WTC11 (cell line): ENCODE data around the gene LIX1L. TPM values are rescaled to one million over a fixed set of nuclear protein-coding genes. Genes with fewer than 3 reads are reported as not detected.
A peak's percentile ranks its signal among the peaks of the same experiment; 100 is the strongest.

Source experiments
- ATAC-seq: fragments of 200-7000 bp; cut with Tn5 transposase; 2 replicates; pipeline ENCODE4 v1.10.0; 2021; ENCODE audit warnings: mild to moderate bottlenecking, moderate library complexity
- CTCF ChIA-PET: fragments of 300-600 bp; sonication (Branson Sonifier 250); formaldehyde crosslinking; loops from one replicate; lab custom pipeline; 2021; ENCODE audit warnings: antibody characterized with exemption; lab: Charles Lee
- POLR2A ChIA-PET: fragments of 350-600 bp; sonication (Branson Sonifier 250); formaldehyde crosslinking; loops from one replicate; lab custom pipeline; 2021; ENCODE audit warnings: antibody characterized with exemption; lab: Charles Lee
- DNase-seq: peaks from one replicate; pipeline ENCODE4 v3.0.0; 2021; ENCODE audit warnings: low spot score
- H3K27ac Mint-ChIP-seq: 2 replicates; pipeline ENCODE4 v1.8.0; 2021; ENCODE audit warnings: mixed read lengths
- H3K27me3 Mint-ChIP-seq: 2 replicates; pipeline ENCODE4 v1.8.0; 2021; ENCODE audit warnings: low read depth, mild to moderate bottlenecking, moderate library complexity, mixed read lengths
- H3K36me3 Mint-ChIP-seq: 2 replicates; pipeline ENCODE4 v1.8.0; 2021; ENCODE audit warnings: mixed read lengths
- H3K4me1 Mint-ChIP-seq: 2 replicates; pipeline ENCODE4 v1.8.0; 2022; ENCODE audit warnings: mixed read lengths
- H3K4me3 Mint-ChIP-seq: 2 replicates; pipeline ENCODE4 v1.8.0; 2021; ENCODE audit warnings: mild to moderate bottlenecking, moderate library complexity, mixed read lengths
- H3K9me3 Mint-ChIP-seq: 2 replicates; pipeline ENCODE4 v1.8.0; 2021; ENCODE audit warnings: mixed read lengths
- AR ChIP-seq: fragments of 250-450 bp; sonication (Bioruptor Pico); IDR thresholded peaks from 2 replicates; pipeline ENCODE4 v1.9.0; 2021; ENCODE audit warnings: mild to moderate bottlenecking
- ARID4B ChIP-seq: sonication (generic); formaldehyde crosslinking; IDR thresholded peaks from 2 replicates; pipeline ENCODE4 v1.8.0; 2023; ENCODE audit warnings: missing genetic modification reagents, mild to moderate bottlenecking, borderline replicate concordance
- ATF1 ChIP-seq: sonication (generic); formaldehyde crosslinking; IDR thresholded peaks from 2 replicates; pipeline ENCODE4 v1.8.1; 2023; ENCODE audit warnings: mild to moderate bottlenecking, moderate library complexity, missing genetic modification reagents
- ATF2 ChIP-seq: sonication (generic); formaldehyde crosslinking; IDR thresholded peaks from 2 replicates; pipeline ENCODE4 v1.8.1; 2022; ENCODE audit warnings: low read depth, missing genetic modification reagents, borderline replicate concordance
- E2F1 ChIP-seq: sonication (generic); formaldehyde crosslinking; IDR thresholded peaks from 2 replicates; pipeline ENCODE4 v1.8.0; 2022; ENCODE audit warnings: mild to moderate bottlenecking, missing genetic modification reagents
- EMX1 ChIP-seq: fragments of 250-450 bp; sonication (Bioruptor Pico); IDR thresholded peaks from 2 replicates; pipeline ENCODE4 v1.8.0; 2021; ENCODE audit warnings: mild to moderate bottlenecking
- FOXJ3 ChIP-seq: sonication (generic); formaldehyde crosslinking; IDR thresholded peaks from 2 replicates; pipeline ENCODE4 v1.9.0; 2021; ENCODE audit warnings: missing genetic modification reagents, mild to moderate bottlenecking, borderline replicate concordance
- FOXP4 ChIP-seq: sonication (generic); formaldehyde crosslinking; IDR thresholded peaks from 2 replicates; pipeline ENCODE4 v1.8.0; 2022; ENCODE audit warnings: mild to moderate bottlenecking, missing genetic modification reagents
- JAZF1 ChIP-seq: fragments of 250-450 bp; sonication (Bioruptor Pico); IDR thresholded peaks from 2 replicates; pipeline ENCODE4 v1.9.0; 2021; ENCODE audit warnings: moderate library complexity, mild to moderate bottlenecking, inconsistent platforms
- MLX ChIP-seq: sonication (generic); formaldehyde crosslinking; IDR thresholded peaks from 2 replicates; pipeline ENCODE4 v1.8.1; 2023; ENCODE audit warnings: mild to moderate bottlenecking, missing genetic modification reagents, moderate library complexity
- MYBL2 ChIP-seq: sonication (generic); formaldehyde crosslinking; IDR thresholded peaks from 2 replicates; pipeline ENCODE4 v1.8.1; 2023; ENCODE audit warnings: mild to moderate bottlenecking, moderate library complexity, missing genetic modification reagents
- NR1H2 ChIP-seq: sonication (generic); formaldehyde crosslinking; IDR thresholded peaks from 2 replicates; pipeline ENCODE4 v1.9.0; 2021; ENCODE audit warnings: mild to moderate bottlenecking, moderate library complexity, missing genetic modification reagents
- PRRX2 ChIP-seq: fragments of 250-450 bp; sonication (Bioruptor Pico); IDR thresholded peaks from 2 replicates; pipeline ENCODE4 v1.8.0; 2021; ENCODE audit warnings: mild to moderate bottlenecking
- RELA ChIP-seq: sonication (generic); formaldehyde crosslinking; IDR thresholded peaks from 2 replicates; pipeline ENCODE4 v1.8.1; 2022; ENCODE audit warnings: missing genetic modification reagents, mild to moderate bottlenecking, borderline replicate concordance
- RORB ChIP-seq: fragments of 250-450 bp; sonication (Bioruptor Pico); IDR thresholded peaks from 2 replicates; pipeline ENCODE4 v1.9.0; 2021; ENCODE audit warnings: mild to moderate bottlenecking
- SMAD4 ChIP-seq: sonication (generic); formaldehyde crosslinking; IDR thresholded peaks from 2 replicates; pipeline ENCODE4 v1.8.0; 2022; ENCODE audit warnings: mild to moderate bottlenecking, missing genetic modification reagents
- TCF7 ChIP-seq: sonication (generic); formaldehyde crosslinking; IDR thresholded peaks from 2 replicates; pipeline ENCODE4 v1.8.0; 2022; ENCODE audit warnings: mild to moderate bottlenecking, low read depth, missing genetic modification reagents, moderate library complexity
- TEAD4 ChIP-seq: sonication (generic); formaldehyde crosslinking; IDR thresholded peaks from 2 replicates; pipeline ENCODE4 v1.8.0; 2022; ENCODE audit warnings: mild to moderate bottlenecking, missing genetic modification reagents
- ZNF423 ChIP-seq: fragments of 250-450 bp; sonication (Bioruptor Pico); IDR thresholded peaks from 2 replicates; pipeline ENCODE4 v2.1.2; 2022; ENCODE audit warnings: mild to moderate bottlenecking, moderate library complexity
- ZNF425 ChIP-seq: fragments of 250-450 bp; sonication (Bioruptor Pico); conservative IDR thresholded peaks from 2 replicates; pipeline ENCODE4 v1.9.0; 2021; ENCODE audit warnings: mild to moderate bottlenecking
- total RNA-seq: library from RNA; stranded (reverse); gene quantifications from 3 replicates; pipeline ENCODE4 v1.2.3, GENCODE V29; 2021

The LIX1L gene
- total RNA-seq, 1 experiment from 2014 or later, result 3.0 TPM

GRCh38 chr1:146001709-146002108, 43.9 kb upstream of the LIX1L start (continued):
- TF ChIP-seq ATF2 (CRISPR knock-in tag) (no peak), E2F1 (CRISPR knock-in tag) (no peak)

GRCh38 chr1:145999321-146000024, 41.7 kb upstream of the LIX1L start:
- POLR2A ChIA-PET, result no interaction called here
- H3K4me1 Mint-ChIP-seq, result peaks cover 36% of the 10 kb centered on the region
- no peaks in the 10 kb centered on the region for H3K27me3 Mint-ChIP-seq
- DNase-seq (no peak), ATAC-seq (no peak)
- peaks cover 20% of the 10 kb centered on the region for H3K36me3 Mint-ChIP-seq
- no peak overlapping the region for H3K4me3 Mint-ChIP-seq
- H3K9me3 Mint-ChIP-seq, result no peaks in the 10 kb centered on the region
- peak overlapping the region; percentile 87 for H3K27ac Mint-ChIP-seq
- CTCF ChIA-PET, result interaction anchor here (1.0 to 2.9 kb wide), 3 partner anchors 20 to 108 kb away, joined by 3 to 8 read pairs (median 3); no protein-coding TSS in a partner anchor
- TF ChIP-seq ATF1 (CRISPR knock-in tag), result no peak
- no peak for TF ChIP-seq SMAD4 (CRISPR knock-in tag)
- no peak for TF ChIP-seq RELA
- no peak for TF ChIP-seq ZNF423
- TF ChIP-seq FOXP4 (CRISPR knock-in tag), result no peak
- no peak for TF ChIP-seq JAZF1 (CRISPR knock-in tag)
- TF ChIP-seq TCF7 (CRISPR knock-in tag), result no peak
- no peak for TF ChIP-seq EMX1 (CRISPR knock-in tag)
- TF ChIP-seq ZNF425 (CRISPR knock-in tag), result no peak
- no peak for TF ChIP-seq PRRX2
- TF ChIP-seq FOXJ3 (CRISPR knock-in tag), result no peak
- no peak for TF ChIP-seq MYBL2 (CRISPR knock-in tag)
- TF ChIP-seq ARID4B (CRISPR knock-in tag), result no peak
- TF ChIP-seq NR1H2, result no peak
- no peak for TF ChIP-seq MLX (CRISPR knock-in tag)
- TF ChIP-seq TEAD4 (CRISPR knock-in tag), result no peak
- TF ChIP-seq AR (CRISPR knock-in tag), result no peak
- TF ChIP-seq RORB, result no peak
